ENCODE data around the gene WASHC4. TPM values are rescaled to one million over a fixed set of nuclear protein-coding genes. Genes with fewer than 3 reads are reported as not detected.

The WASHC4 gene
- total RNA-seq, 1 experiment from 2014 or later: 41.2 TPM

DNA sequence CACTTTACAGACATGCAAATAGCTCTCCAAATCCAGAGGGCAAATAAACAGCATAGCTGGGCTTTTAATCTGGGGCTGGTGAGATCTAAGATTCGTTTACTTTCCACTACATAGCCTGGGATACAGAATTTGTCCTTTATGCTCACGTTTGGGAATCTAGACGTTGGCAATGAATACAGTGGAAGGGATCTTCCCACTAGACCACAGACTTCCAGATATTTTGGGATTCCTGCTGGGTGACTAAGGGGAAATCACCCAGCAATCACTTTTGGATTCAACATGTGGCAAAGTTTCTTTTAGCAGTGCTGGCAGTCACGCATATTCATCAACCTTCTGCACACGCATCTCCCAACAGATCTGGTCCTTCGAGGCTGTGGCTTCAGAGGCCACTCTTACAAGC is 104.9 kb downstream of the WASHC4 start:
- Histone ChIP-seq H3K4ac (ENCODE audit: low read depth, low read length) (no peak overlapping the region), H3K27me3 (ENCODE audit: insufficient read depth, low read length) (no peaks in the 10 kb centered on the region), H3K27ac (ENCODE audit: insufficient read length, low read depth, low read length) (no peak overlapping the region), H2BK5ac (ENCODE audit: insufficient read length, low read length) (no peak overlapping the region), H4K91ac (ENCODE audit: insufficient read length, low read depth, low read length) (no peak overlapping the region), H2BK15ac (ENCODE audit: low read depth, low read length) (no peak overlapping the region), H3T11ph (ENCODE audit: low read length) (no peak overlapping the region), H2BK20ac (ENCODE audit: low read depth, low read length, poor library complexity, severe bottlenecking) (no peak overlapping the region), H3K56ac (ENCODE audit: insufficient read length, low read depth, low read length) (no peak overlapping the region), H2BK12ac (ENCODE audit: insufficient read length, low read depth, low read length) (no peak overlapping the region), H4K8ac (replicated peaks; ENCODE audit: insufficient read length, low read depth, low read length) (no peak overlapping the region), H3K4me2 (ENCODE audit: insufficient read depth, insufficient read length, low read length) (no peak overlapping the region), H3K9me3 (ENCODE audit: control insufficient read depth, low read depth, low read length) (no peaks in the 10 kb centered on the region), H3K14ac (ENCODE audit: insufficient read depth, low read length) (no peak overlapping the region), H3K9ac (ENCODE audit: extremely low read depth, insufficient read length, low read length) (no peak overlapping the region), H2BK120ac (ENCODE audit: low read depth, low read length, poor library complexity, severe bottlenecking) (no peak overlapping the region), H3K79me2 (ENCODE audit: insufficient read depth, low read length) (no peaks in the 10 kb centered on the region), H3K23me2 (ENCODE audit: insufficient read length, low read depth, low read length, poor library complexity, severe bottlenecking) (no peaks in the 10 kb centered on the region), H3K23ac (ENCODE audit: insufficient read length, low read depth, low read length) (no peak overlapping the region), H3K18ac (ENCODE audit: insufficient read length, low read depth, low read length) (no peak overlapping the region), H2AK5ac (ENCODE audit: insufficient read length, low read length) (no peak overlapping the region), H3K4me1 (ENCODE audit: insufficient read depth, low read length) (no peaks in the 10 kb centered on the region), H2AFZ (ENCODE audit: low read length) (no peak overlapping the region), H4K5ac (ENCODE audit: insufficient read length, low read depth, low read length) (no peak overlapping the region), H3K79me1 (ENCODE audit: insufficient read depth, low read depth, low read length, poor library complexity, severe bottlenecking) (no peaks in the 10 kb centered on the region), H4K20me1 (ENCODE audit: control insufficient read depth, insufficient read depth, insufficient read length) (no peaks in the 10 kb centered on the region)
- no CpG with 5 or more reads among the region's 6 CpGs for WGBS (ENCODE audit: extremely low coverage, insufficient read length, low lambda C conversion rate)
- no peak for DNase-seq
- TF ChIP-seq CTCF (conservative IDR thresholded peaks at IDR 0.05): no peak
- no peak overlapping the region for H3K4me3 Mint-ChIP-seq
- H3K9me3 Mint-ChIP-seq: no peaks in the 10 kb centered on the region
- peaks cover 10 to 42% (median 28%) of the 10 kb centered on the region in 3 experiments; a peak in 6 of 7 replicates for H3K36me3 Mint-ChIP-seq (ENCODE audit: insufficient read depth in 1 of 3, low read depth in 3 of 3)
- H3K27ac Mint-ChIP-seq: no peak overlapping the region; a peak in 1 of 7 replicates
- no peaks in the 10 kb centered on the region for H3K27me3 Mint-ChIP-seq (ENCODE audit: low read depth)
- H3K4me1 Mint-ChIP-seq: no peaks in the 10 kb centered on the region; a peak in 2 of 4 replicates
